ENCODE measurements around the gene PHACTR3. TPM values are rescaled to one million over a fixed set of nuclear protein-coding genes. Genes with fewer than 3 reads are reported as not detected.
A peak's percentile ranks its signal among the peaks of the same experiment; 100 is the strongest.
"Not testable (repeated sequence)": the region's sequence is repeated elsewhere in the genome, so short reads cannot be mapped to it uniquely, and the experiment has no call there.

The PHACTR3 gene
- polyA plus RNA-seq, 1 donor: 5.0 TPM

- peak; percentile 61 for DNase-seq
Measured at GRCh38 chr20:59831916-59832270, 227.6 kb downstream of the PHACTR3 start.

- no peak for DNase-seq
Measured at GRCh38 chr20:59832406-59833363, 228.3 kb downstream of the PHACTR3 start.

GRCh38 chr20:59835057-59835447 is 230.7 kb downstream of the PHACTR3 start:
- no peak for DNase-seq

- peak; percentile 48 for DNase-seq
Measured at GRCh38 chr20:59835448-59836395, 231.4 kb downstream of the PHACTR3 start.

- no peak for DNase-seq
Measured at GRCh38 chr20:59836767-59837166, 232.4 kb downstream of the PHACTR3 start.

GRCh38 chr20:59837623-59838394 is 233.5 kb downstream of the PHACTR3 start:
- no peak for DNase-seq

GRCh38 chr20:59839400-59839799 is 235.1 kb downstream of the PHACTR3 start:
- no peak for DNase-seq

- DNase-seq: no peak
Measured at GRCh38 chr20:59845472-59845871, 241.1 kb downstream of the PHACTR3 start.

- no peak for DNase-seq
Measured at GRCh38 chr20:59848182-59848581, 243.8 kb downstream of the PHACTR3 start.

GRCh38 chr20:59850018-59850641 is 245.8 kb downstream of the PHACTR3 start:
- DNase-seq: no peak

- not testable (repeated sequence) for DNase-seq
Measured at GRCh38 chr20:59856526-59856925, 252.2 kb downstream of the PHACTR3 start.

- not testable (repeated sequence) for DNase-seq
Measured at GRCh38 chr20:59856941-59857340, 252.6 kb downstream of the PHACTR3 start.

- DNase-seq: no peak
Measured at GRCh38 chr20:59857966-59858365, 253.6 kb downstream of the PHACTR3 start.

GRCh38 chr20:59858425-59858824 is 254.1 kb downstream of the PHACTR3 start:
- no peak for DNase-seq

- DNase-seq: no peak
Measured at GRCh38 chr20:59861401-59861800, 257.1 kb downstream of the PHACTR3 start.

GRCh38 chr20:59863058-59863457 is 258.7 kb downstream of the PHACTR3 start:
- no peak for DNase-seq

- DNase-seq: no peak
Measured at GRCh38 chr20:59864726-59865125, 260.4 kb downstream of the PHACTR3 start.

- no peak for DNase-seq
Measured at GRCh38 chr20:59866338-59866737, 262.0 kb downstream of the PHACTR3 start.

GRCh38 chr20:59871096-59871495 is 266.8 kb downstream of the PHACTR3 start:
- DNase-seq: no peak

GRCh38 chr20:59873409-59873808 is 269.1 kb downstream of the PHACTR3 start:
- DNase-seq: no peak

- DNase-seq: no peak
Measured at GRCh38 chr20:59880198-59880597, 275.9 kb downstream of the PHACTR3 start.

GRCh38 chr20:59884494-59884893 is 280.2 kb downstream of the PHACTR3 start:
- no peak for DNase-seq
